ENCODE measurements around the gene ADAMTS16.

ADAMTS16 gene

DNA sequence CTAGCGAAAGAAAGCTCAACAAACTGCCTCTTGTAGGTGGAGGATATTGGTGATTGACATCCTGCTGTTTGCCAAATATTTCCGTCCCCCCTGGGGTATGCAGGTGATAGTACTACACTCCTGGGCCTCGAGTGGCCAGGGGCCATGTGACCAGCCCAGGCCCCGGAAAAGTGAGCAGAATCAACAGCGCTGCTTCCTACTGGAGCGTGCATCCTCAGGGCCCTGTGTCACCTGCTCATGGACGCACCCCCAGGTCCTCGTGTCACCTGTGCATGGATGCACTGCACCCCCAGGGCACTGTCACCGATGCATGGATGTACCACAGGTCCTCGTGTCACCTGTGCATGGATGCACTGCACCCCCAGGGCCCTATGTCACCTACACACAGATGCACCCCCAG lies 43.8 kb downstream of the ADAMTS16 start:
- DNase-seq, result no peak

DNA sequence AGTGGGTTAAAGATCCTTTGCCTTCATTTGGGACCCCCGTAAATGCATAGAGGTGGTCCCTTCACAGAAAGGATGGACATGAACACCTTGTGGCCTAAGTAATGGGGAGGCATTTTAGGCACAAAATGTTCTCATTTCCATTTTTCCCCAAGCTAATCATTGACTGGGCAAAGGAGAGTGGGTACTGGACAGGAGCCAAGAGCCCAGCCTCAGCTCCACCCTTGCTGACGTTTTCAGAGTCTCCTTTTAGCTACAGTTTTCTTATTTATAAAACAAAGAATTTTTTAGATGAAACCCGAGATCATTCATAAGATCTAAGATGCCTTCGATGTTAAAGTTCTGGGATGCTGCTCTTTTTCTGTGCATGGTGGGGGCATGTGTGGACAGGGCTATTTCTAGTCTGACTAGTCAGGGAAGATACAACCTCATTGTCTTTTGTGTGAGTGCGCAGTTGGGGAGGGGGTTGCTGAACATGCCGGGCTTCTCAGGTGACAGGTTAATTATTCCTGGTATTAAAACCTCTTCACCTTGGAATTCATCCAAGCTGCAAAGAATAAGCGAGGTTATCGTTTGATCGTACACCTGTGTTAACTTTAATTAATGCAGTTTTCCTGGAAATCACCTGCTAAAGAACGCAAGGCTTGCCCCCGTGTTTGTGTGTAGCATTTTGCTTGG lies 48.4 kb downstream of the ADAMTS16 start:
- no peak for DNase-seq

DNA sequence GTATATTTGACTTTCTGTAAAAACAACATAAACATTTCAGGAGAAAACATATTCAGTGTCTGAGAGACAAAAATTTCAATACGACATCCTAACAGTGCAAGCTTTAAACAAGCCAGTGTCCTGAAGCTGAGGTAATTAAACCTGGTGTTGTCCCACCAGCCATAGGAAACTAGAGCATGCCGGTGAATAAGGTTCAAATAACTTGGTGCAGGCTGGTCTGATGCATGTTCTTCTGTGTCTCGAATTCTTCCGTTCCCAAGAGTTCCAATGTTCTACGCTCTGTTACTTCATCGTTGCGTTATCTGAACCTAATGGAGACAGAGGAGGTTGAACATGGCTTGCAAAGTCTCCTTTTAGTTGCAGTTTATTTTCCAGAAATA lies 48.9 kb downstream of the ADAMTS16 start:
- DNase-seq, result no peak

DNA sequence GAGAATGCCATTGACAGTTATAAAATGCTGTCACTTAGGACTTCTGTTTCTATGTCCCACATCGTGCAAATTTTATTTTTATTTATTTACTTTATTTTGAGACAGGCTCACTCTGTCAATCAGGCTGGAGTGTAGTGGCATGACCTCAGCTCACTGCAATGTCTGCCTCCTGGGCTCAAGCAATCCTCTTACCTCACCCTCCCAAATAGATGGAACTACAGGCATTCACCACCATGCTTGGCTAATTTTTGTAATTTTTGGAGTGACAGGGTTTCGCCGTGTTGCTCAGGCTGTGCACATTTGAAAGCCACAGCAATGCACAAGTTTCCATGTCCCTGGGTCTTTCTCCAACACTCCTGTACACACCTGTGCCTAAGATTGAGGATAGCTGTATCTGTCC lies 51.8 kb downstream of the ADAMTS16 start:
- no peak for DNase-seq

DNA sequence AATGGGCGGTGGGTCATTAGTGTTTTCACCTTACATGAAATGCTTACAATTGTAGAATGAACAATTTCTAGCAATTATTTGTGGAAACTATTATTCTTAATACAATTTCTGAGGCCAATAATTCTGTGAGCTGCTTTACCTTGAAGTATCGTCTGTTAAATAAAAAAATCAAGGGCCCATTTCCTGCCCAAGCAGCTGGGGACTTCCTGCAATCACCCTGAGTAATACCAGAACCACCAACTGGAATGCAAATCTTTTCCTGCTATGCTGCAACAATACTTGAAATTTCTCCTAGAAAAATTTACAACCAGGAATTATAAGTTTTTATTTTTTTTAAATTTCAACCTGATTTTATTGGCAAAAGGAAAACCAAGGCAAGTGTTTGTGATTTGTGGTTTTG lies 52.6 kb downstream of the ADAMTS16 start:
- no peak for DNase-seq

DNA sequence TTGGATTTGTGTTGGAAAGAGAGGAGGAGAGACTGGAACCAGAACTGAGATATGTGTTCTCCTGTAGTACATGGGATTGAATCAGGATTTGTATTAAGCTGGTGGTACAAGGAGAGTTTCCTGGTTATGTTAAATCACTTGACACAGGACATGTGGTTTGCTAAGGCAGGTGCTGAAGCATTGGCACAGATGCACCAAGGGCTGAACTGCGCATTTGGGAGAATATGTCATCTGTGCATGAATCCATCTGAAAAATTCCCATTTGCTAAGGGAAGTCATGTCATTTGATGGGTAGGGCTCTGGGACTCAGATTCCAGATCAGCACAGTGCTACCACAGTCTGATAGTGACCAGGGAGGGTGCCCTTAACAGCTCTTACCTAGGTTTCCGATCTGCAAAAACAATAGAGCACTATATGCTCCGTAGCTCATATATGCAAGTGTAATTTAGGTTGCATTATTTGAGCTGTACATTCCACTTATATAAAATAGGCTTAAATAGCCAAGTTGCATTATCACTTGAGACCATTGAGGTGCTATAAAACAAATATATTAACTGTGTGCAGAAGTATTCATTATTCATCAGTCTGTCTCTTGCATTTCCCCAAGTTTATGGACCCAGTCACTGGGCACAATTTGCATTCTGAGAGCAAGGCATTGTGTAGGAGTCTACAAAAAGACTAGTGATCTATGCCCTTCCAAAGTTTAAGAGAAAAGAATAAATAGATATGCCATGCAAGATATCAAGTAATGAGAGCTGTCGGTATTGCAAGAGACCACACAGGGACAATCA lies 55.2 kb downstream of the ADAMTS16 start:
- no peak for DNase-seq

DNA sequence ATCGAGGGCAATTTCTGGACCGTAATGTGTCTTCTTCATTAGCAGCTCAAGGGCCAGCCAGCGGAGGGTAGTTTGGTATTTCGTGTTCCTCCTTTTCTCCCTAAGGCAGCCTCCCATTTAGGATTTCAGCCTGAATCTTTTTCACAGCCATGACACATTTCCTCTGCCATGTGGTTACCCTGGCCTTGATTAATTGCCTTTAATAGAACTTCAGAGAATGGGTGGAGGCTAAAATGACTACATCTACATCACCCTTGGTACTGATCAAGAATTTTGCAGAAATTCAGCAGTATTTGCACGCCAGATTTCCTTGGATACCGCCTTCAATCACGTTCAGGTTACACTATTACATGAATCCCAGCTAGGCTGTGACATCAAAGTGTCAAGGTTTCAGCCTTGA lies 58.0 kb downstream of the ADAMTS16 start:
- DNase-seq, result no peak

DNA sequence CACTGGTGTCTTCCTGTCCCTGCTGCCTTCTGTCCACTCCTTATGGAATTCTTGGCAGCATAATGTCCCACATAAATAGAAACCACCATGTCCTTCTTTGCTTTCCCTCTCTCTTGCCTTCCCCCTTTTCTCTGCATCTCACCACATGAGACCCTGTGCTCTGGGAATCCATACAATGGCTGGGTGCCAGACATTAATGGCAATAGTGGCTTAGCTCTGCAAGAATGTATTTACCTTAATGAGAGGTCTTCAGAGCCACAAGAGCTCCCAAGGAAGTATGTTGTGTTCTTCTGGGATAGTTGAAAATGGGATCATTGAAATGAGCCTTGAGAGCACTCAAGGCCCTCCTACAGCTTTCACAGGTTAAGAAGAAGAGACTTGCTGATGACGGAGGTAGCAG lies 58.7 kb downstream of the ADAMTS16 start:
- DNase-seq, result no peak

DNA sequence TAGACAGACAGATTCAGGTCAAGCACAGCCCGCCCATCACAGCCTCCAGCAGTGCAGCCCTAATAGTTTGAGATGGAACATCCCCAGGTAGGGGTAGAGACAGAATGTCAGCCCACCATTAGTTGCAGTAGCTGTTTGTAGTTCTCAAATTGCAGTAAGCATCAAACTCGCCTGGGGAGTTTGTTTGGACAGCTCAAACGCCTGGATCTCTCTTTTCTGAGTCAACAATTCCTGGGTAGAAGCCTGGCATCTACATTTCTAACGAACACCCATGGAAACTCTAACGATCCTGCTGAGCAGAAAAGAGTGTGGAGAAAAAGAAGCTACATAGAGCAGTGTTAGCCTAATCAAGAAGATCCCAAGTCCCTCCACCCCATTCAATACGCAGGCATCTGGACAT lies 59.4 kb downstream of the ADAMTS16 start:
- no peak for DNase-seq

DNA sequence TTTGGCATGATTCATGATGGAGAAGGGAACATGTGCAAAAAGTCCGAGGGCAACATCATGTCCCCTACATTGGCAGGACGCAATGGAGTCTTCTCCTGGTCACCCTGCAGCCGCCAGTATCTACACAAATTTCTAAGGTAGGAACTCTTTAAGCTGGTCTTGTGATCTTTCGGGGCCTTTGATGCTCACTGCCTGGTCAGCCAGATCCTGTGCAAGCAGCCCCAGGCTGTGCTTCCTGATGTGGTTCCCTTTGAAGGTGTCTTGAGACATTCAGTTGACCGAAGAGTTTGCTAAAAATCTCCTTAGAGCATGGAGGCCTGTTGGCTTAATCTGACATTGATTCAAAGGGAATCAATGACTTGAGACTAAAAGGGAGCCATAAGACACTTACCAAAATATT lies 60.0 kb downstream of the ADAMTS16 start:
- no peak for DNase-seq

DNA sequence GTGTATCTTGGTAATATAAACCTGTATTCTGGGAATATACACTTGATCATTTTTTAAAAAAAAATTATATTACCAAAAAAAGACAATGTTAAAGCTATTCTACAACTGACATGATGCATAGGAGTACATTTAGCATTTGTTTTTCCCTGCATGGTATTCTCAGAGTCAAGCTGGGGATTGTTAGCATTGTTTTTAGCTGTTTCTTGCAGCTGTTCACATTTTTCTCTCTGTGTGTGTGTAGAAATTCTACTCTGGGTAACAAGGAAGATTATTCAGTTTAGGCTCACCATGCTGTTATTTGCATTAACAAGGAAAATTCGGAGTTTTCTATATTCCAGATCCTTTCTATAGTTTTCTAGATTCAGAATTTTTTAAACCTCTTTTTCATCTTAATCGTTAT lies 62.2 kb downstream of the ADAMTS16 start:
- no peak for DNase-seq

DNA sequence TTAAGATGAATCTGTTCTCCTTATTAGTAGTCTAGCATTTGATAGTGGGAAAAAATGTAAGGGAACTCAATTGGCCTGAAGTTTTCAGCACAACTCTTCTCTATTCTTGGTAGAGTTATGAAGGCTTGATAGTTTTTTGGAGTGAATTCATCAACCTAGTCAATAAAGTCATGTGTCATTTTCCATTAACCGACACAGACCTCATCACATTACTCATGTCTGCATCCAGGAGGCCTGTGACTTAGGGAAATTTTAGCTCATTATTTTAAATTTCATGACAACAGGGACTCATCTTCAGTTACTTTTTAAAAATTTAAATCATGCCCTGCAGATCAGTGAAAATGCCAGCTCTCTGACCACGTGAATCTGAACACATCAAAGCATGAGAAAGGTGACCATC lies 63.3 kb downstream of the ADAMTS16 start:
- no peak for DNase-seq

DNA sequence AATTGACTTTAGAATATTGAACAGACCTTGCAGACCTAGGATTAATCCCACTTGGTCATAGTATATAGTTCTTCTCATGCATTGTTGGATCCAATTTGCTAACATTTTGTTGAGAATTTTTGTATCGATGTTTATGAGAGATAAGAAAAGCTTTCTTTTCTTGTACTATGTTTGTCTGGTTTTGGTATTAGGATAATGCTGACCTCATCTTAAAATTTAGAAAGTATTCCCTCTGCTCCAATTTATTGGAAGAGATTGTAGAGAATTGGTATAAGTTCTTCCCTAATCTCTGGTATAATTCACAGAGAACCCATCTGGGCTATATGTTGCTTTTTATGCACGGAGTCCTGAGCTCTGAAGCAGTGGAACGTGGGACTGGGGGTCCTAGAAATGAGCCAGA lies 67.7 kb downstream of the ADAMTS16 start:
- DNase-seq, result no peak

DNA sequence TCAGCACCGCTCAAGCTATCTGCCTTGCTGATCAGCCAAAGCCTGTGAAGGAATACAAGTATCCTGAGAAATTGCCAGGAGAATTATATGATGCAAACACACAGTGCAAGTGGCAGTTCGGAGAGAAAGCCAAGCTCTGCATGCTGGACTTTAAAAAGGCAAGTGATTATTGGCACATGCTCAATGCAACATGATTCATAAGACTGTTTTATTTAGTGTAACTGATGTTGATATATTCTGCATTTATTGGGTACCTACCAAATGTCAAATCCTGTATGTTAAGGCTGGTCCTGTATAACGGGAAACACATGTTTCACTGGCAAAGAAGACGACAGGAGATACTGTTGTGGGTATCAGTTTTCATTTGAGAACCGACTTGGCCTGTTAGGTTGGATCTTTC lies 69.0 kb downstream of the ADAMTS16 start:
- DNase-seq, result no peak

DNA sequence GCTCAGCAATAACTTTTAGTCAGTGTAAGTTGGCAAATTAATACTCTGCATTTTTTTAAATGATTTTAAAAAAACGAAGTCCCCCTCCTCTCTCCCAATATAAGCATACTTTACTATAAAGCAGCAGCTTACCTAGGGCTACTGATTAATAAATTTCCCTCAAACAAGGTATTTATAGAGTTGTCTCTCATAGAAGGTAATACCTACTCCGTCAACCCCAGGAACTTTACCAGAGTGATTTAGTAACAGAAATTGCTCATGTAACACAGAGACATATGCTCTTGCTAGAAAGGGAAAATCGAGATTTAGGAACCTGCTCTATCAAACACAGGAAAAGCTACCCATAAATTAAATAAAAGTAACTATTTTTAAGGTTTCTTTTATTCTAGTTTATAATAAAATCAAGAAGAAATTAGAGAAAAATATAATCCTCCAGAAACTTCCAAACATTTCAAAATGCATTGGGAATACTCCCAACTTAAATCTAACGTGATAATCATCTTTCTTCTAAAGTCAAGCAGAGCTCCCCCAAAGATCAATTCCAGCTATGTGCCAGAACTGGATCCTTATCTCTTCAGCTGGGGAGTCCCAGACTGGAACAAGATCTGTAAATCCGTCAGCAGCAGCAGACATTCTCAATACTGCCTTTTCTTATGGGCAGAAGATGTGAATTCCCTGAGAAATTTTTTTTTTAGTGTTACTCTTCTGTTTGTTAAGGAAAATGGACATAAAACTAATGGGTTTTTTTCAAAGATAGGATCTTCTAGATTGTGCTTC lies 69.6 kb downstream of the ADAMTS16 start:
- DNase-seq, result no peak

DNA sequence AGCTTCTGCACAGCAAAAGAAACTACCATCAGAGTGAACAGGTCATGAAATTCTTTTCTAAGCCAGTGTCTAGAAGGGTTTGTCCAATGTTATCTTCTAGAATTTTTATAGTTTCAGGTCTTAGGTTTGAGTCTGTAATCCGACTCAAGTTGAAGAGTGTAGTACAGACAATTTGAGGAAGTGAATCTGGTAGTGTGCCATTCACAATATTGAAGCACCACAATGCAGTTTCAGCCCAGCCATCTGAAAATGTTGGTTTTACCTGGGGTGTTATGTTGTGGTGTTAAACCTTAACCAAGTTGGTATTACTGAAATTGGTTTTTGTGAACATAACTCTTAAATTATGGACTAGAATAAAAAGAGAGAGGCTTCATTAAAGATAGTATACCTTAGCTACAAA lies 77.2 kb downstream of the ADAMTS16 start:
- DNase-seq, result no peak

DNA sequence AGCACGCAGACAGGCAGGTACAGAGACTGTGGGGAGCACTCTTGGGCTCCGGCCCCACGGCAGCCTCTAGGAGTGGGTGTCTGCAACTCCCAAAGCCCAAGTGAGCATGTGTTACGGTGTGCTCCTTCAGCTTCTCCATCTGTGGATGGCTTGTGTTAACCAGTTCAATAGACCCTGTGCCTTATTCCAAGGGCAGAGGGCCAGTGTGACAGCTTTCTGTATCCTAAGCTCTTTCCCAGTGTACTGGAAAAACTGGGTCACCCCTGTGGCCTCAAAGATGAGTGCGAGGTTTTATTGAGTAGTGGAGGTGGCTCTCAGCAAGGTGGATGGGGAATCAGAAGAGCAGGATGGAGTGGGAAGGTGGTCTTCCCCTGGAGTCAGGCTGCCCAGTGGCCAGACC lies 78.3 kb downstream of the ADAMTS16 start:
- no peak for DNase-seq

DNA sequence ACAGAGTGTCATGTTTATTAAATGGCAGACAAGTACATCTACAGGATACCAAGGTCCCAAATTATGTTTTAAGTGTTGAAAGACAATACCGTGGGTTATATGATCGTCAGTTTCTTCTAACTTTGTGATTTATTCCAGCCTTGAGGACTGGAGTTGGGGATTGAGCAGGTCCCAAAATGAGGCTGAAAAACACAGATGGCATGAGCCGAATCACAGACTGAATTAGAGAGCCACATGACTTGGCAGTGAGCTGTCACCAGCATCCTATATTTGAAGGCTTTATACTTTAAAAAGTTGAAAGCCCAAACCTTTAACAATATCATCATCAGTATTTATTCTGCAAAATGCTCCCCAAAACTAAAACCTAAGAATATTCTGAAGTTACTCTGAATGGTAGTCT lies 79.4 kb downstream of the ADAMTS16 start:
- no peak for DNase-seq

DNA sequence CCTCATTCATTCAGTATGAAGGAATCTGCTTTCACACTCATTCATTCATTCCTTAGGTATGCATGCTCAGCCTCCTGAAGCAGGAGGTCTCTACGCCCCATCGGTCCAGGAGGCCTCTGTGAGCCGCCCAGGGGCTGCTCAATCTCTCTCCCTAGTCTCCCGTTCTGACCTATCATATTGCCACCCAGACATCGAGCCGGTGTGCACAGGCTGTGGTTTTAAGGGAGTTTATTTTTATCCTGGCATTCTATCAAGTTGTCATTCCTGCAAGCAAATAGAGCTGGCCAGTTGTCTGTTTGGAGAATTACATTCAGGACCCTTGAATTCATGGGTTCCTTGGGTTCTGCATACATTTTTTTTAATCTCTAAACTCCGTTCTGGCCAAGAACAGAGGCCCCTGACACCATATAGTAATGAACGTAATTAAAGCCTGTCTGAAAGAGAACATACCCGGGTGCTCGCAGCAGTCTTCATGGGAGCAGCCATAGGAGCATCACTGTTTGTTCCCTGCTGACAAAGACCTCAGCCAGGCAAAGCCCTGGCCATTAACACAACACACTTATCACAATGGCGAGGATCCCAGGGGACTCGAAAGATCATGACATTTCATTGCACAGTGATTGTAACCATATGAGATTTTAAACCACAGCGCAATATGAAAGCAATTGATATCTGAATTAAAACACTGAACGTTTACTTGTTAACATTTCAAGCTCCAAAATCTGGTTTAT lies 80.9 kb downstream of the ADAMTS16 start:
- DNase-seq, result no peak

DNA sequence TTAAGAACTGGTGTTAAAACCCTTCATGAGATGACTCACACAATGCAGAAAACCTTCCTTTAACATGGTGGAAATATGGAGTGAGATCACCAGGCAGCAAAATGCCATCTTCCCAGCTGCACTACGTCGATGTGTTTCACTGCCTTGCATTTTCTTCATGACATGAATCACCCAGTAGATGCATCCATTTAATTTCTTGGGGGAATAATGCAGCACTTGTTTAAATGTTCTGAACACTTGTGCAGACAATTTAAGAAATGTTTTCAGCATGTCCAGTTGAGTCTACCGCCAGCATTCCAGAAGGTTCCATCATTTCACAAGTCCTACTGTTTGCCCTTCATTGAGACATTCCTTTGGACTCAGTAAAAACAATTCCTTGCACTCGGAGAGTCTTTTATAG lies 81.6 kb downstream of the ADAMTS16 start:
- no peak for DNase-seq

DNA sequence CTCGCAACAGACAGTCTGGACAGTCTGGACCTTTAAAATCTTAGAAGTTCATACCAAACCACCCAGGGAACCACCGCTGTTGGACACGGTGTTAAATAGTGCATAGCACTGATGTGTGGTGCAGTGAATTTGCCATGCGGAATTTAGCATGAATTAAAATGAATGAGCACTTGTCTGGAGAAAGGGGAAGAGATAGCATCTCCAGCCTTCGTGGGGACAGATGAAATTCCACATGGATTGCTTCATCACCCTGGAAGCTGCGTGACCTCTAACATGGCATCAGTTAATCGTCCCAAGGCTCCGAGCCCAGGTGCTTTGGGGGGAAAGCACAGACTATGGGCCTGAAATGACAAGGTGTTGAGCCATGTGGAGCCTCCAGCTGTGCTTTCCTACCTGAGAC lies 91.4 kb downstream of the ADAMTS16 start:
- DNase-seq, result no peak

DNA sequence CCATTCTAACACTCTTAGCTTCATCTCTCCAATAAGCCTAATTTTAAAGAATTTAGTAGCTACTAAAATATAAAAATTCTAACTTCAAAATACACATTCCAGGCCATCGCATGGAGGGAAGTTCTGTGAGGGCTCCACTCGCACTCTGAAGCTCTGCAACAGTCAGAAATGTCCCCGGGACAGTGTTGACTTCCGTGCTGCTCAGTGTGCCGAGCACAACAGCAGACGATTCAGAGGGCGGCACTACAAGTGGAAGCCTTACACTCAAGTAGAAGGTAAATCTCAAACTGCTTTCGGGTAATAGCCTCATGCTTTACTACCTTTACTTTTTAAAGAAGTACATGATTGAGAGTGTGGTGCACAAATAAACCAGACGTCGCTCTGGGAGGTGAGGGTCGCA lies 94.8 kb downstream of the ADAMTS16 start:
- no peak for DNase-seq
